Measurements from ENCODE around the gene RNU6-7. TPM values are rescaled to one million over a fixed set of nuclear protein-coding genes. Genes with fewer than 3 reads are reported as not detected.

Gene RNU6-7
- not detected in 2 replicates for total RNA-seq

DNA sequence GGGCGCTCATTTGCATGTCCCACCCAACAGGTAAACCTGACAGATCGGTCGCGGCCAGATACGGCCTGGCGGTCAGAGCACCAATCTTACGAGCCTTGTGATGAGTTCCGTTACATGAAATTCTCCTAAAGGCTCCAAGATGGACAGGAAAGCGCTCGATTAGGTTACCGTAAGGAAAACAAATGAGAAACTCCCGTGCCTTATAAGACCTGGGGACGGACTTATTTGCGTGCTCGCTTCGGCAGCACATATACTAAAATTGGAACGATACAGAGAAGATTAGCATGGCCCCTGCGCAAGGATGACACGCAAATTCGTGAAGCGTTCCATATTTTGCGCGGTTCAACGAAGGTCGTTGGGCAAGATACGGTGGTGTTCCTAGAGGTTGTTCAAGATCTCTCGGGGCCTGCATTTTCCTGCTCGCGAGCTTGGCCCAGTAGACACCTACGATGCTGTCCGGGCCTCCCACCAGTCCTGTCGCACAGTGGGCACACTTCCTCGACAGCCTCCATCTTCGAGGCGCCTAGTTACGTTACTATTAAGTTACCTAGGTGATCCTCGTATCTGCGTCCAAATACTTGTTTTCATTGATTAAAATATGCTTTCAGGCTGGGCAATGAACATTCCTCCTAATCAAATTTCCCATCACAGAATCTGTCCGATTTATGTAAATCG is at the start of gene RNU6-7:
RNU6-7 (plus strand) TSS at position 230 of the 675 bp plus-strand sequence.
- no peak for DNase-seq (ENCODE audit: extremely low read depth, low read depth, low spot score)

DNA sequence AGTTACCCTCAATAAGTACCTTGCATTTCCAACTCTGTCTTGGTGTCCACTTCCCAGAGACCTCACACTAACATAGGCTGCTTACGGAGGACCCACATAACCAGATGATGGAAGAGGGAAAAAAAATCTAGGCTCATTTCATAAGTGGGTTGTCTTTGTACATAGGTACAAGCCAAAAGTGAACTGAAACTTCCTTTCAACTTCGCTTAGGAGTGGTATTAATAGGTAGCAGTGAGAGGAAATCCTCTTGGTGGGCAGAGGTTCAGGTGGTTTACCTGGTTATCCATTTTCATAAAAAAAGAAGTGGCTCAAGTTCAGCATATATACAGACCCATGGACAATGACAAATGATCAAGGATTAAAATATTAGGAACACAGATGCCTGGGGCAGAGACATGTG is 35.8 kb upstream of the RNU6-7 start:
- no peak for DNase-seq (ENCODE audit: extremely low read depth, low read depth, low spot score)

DNA sequence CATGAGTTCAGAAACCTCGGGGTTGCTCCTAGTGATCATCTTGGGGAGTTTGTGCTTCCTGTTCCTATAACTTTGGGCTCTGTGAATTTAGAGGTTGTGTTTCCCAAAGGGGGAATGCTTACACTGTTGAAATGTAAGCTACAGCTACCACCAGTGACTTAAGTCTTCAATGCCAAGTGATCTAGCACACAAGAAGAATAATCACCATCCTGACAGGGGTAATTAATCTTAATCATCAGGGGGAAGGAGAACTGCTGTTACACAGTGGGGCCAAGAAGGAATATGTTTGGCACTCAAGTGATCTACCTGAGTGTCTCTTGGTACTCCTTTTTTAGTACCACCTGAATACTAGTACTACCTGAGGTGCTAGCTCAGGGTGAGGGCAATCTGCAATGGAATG is 34.9 kb upstream of the RNU6-7 start:
- DNase-seq (ENCODE audit: extremely low read depth, low read depth, low spot score): no peak

DNA sequence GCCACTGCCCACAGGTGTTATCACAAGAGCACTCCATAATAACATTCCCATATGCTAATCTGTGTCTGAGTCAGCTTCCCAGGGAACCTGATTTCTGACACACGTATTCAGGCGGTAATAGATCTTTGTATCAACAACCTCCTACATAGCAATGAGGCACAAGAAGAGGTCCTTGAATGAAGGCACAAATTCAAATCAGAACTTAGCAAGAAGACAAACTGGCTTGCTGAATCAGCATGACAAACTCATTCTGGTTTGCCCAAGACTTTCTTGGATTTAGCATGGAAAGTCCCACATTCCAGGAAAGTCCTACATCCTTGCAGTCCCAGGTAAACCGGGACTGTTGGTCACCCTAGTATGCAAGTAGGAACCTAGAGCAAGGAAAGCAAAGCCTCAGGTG is 33.9 kb upstream of the RNU6-7 start:
- no peak for DNase-seq (ENCODE audit: extremely low read depth, low read depth, low spot score)

DNA sequence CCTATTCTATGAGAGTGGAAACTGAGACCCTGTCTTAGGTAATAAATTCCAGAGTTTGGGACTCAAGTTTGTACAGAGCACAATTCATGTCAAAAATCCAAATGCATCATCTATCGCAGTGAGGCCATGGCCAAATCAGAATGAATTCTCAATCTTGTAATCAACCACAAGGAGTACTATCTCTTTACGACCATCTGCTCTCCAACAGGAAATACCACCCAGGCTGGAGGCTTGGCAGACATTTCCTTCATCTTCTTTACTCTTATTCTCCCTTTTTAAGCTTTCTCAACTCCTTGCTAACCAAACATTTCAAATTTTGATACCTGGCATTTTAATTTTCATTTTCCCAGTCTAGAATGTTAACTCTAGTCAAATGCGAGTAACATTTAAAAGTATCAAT is 32.7 kb upstream of the RNU6-7 start:
- DNase-seq (ENCODE audit: extremely low read depth, low read depth, low spot score): no peak

DNA sequence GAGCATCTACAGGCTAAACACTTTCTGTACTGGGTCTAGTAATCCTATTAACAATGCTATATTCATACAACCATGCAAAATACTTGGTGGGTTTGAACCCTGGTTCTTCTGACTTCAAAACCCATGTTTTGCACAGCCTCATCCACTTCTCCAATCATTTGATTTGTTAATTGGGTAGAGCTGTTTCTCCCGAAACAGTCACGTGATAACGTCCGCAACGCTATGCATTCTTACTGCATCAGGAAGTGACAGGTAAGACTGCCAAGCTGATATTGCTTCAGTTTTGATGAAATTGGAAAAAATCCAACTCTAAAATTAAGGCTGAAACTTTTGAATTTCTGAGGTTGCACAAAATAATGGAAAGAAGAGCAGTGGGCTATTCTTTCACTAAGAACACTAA is 30.4 kb upstream of the RNU6-7 start:
- no peak for DNase-seq (ENCODE audit: extremely low read depth, low read depth, low spot score)

DNA sequence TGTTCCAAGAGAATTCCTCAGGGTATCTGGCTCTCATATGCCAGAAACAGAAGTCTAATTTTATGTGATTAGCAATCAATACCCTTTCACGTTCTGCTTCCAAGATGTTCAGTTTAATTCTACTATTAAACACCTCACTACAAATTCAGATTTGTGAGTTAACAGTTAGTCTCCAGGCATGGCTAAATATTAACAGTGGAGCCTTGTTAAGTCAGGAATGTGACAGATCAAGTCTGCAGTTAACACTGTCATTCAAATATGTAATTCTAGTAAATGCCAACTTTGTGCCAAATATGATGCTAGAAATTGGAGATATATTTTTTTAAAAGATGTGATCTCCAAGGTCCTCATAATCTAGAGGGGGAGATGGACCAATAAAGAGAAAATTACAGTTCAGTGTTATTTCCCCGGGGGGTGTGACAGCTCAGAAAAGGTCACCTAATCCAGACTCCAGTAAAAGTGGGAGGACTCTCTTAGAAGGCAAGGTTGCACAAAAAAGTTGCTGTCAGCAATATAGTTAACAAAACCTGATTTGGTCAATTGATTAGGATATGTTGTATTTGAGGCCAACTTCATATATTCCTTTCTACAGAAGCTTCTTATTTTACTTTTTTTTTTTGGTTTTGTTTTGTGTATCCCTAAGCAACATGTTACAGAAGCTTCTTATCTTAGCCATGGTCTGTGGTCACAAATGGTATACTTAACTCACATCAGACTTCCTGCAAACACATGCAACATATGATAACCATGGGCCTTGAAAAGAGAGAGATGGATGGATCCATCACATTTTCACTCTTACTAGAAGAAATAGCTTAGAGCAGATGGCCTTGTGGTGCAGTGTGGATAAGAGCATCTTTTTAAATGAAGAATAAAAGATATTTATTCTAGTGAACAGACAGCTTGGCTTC is 18.4 kb upstream of the RNU6-7 start:
- DNase-seq (ENCODE audit: extremely low read depth, low read depth, low spot score): no peak

DNA sequence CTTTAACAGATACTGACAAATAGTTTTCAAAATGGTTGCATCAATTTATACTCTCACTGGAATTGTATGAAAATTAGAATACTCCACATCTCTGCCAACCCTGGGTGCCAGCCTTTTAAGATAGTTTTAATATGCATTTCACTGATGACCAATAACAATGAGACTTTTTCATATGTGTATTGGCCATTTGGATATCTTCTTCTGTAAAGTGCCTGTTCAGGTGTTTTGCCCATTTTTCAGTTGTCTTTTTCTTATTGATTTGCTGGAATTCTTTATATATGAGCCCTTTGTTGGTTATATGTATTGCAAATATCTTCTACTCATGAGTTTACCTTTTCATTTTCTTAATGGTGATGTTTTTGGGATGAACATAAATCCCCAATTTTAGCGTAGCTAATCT is 16.7 kb upstream of the RNU6-7 start:
- no peak for DNase-seq (ENCODE audit: extremely low read depth, low read depth, low spot score)

DNA sequence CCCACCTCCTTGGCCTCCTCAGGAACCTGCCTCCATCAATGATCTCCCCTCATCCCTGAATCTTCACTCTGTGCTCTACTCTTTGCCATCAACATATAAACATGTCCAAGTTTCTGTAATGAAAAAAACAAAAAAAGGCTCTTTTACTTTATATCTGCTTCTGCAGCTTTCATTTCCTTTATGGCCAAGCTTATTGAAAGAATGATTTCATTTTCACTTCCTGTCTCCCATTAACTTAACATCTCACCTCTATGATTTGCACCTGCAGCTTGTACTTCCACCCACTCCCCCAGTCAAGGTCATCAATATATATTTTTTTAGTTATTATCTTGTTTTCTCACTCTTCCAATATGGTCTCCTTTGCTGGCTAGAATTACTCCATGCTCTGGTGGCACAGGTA is 15.6 kb upstream of the RNU6-7 start:
- no peak for DNase-seq (ENCODE audit: extremely low read depth, low read depth, low spot score)

DNA sequence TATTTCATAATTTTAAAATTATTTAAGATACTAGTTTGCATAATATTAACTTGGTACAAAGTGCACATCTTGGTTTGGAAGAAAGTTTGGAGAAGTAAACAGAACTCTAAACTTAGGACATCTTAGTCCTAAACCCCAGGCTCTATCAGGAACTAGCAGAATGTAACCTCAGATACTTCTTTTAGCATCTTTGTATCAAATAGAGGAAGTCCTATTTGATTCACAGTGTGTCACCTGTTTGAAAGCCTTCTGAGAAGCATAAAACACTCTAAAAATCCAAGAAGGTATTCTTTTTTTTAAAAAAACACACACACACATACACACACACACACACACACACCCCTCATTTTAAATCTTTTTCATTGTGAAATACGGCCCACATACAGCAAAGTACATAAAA is 12.0 kb upstream of the RNU6-7 start:
- DNase-seq (ENCODE audit: extremely low read depth, low read depth, low spot score): no peak

DNA sequence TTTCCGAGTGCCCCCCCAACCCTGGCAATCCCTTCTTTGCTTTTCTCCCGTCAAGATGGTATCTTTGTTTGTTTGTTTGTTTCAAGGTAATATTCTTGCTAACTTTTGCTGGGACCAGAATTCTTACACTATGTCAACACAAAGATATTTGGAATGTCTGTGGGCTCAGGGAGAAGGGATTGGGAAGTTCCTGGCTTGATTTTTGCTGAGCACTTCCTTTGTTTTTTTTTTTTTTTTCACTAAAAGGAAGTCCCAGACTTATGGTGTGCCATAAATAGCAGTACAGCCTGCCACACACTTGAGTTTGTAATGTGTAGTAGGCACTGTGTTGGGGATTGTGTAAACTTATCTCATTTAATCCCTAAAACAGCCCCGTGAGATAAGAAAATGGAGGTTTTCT is 11.2 kb upstream of the RNU6-7 start:
- DNase-seq (ENCODE audit: extremely low read depth, low read depth, low spot score): no peak

DNA sequence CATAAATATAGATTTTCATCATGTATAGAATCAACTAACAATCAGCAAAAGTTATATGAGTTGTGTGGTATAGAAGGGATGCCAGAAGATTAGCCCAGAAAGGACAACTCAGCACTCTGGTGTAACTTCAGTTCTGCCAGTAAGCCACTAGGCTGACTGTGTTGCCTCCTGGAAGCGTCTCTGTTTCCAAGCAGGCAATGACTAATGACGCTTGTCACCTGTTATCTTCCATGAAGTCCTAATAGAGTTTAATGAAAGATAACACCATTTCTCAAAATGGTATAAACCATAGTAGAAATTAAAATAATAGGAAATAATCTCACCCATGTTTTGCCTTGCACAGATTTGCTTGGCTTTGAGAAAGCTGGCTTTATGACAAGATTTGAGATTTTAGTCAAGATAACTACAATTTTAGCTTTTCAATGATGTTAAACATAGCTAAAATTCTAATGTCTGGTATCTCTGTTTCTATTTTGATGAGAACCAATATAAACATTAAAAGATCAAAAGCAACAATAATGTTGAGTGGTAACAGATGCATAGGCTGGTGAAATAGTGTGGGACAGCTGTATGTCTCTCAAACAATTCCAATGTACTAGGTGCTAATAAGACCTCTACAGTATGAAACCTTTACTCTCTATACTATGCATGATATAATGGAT is 9.0 kb upstream of the RNU6-7 start:
- DNase-seq (ENCODE audit: extremely low read depth, low read depth, low spot score): no peak

DNA sequence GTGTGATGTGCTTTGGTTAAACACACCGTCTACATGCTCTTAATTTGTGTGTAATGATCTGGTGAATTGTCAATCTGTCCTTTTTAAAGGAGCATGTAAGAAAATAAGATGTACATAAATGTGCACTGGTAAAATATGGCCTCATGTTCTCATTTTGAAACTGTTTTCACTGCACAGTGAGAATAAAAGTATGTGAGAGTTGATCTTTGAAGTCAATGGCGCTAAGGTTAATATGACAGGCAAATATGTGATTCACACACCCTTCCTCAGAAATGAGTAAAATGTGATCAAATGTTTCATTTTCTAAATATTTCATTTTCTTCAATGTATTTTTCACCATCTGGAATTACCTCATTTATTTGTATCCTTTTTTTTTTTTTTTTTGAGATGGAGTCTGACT is 8.3 kb upstream of the RNU6-7 start:
- DNase-seq (ENCODE audit: extremely low read depth, low read depth, low spot score): no peak

DNA sequence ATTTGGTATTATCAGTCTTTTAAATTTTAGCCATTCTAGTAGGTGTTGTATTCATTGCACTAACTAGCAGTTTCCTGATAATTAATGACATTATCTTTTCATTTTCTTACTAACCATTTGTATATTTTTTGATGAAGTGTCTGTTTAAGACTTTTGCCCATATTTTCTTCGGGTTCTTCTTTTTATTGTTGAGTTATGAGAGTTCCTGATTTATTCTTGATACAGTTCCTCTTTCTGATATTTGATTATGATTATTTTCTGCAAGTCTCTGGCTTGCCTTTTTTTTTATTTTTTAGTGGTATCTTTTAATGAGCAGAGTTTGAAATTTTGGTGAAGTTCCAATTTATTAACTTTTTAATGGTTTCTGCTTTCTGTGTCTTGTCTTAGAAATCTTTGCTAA is 6.2 kb upstream of the RNU6-7 start:
- DNase-seq (ENCODE audit: extremely low read depth, low read depth, low spot score): no peak

DNA sequence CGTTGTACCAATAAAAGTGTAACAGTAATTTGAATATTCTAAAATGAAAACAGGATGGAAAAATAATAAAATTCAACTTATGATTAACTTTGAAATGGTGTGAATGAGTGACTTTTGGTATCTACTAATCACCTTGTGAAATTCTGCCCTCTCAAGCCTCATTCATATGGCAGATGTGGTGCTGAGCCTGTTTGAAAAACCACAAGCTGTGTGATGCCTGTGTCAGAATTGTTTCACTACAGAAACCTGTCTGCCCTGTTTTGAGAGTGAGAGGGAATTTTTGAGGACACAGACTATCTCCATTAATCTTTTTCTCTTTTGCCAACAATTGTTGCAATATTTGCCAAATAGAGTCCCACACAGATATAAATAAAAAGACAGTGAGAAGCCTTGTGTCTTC is 3.9 kb upstream of the RNU6-7 start:
- no peak for DNase-seq (ENCODE audit: extremely low read depth, low read depth, low spot score)

DNA sequence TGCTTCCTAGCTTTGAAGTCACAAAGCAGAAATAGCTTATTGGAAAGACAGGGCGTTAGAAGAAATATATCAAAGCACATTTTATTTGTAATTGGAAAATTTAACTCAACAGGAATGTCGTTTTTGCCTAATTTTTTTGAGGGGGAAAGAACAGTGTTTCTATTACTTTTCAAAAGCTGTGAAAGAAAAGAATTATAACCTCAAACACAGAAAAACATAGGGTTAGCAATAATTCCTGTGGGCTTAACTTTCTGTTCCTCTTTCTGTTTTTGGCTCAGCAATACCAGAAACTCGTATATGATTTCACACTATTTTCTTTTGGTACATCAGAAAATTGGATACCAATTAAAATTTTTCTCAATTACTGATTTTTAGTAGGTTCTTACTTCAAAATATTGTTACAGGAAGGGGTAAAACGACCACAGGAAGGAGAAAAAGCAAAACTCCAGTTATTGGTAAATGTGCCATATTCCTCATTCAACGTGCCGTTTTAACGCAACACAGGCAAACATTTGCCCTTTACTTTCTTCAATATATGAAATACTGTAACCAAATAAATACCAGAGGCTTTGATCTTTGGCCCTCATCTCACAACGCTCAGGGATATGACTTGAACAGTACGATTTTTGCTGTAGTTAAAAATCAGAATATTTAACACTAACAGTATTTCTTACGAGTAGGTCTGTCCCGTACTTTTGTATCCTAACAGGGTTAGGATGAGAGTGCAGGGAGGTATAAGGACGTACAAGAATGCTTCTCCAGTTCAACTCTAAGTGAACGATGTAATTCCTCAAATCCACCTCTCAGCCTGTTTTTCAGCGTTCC is 1.3 kb upstream of the RNU6-7 start:
- DNase-seq (ENCODE audit: extremely low read depth, low read depth, low spot score): no peak

DNA sequence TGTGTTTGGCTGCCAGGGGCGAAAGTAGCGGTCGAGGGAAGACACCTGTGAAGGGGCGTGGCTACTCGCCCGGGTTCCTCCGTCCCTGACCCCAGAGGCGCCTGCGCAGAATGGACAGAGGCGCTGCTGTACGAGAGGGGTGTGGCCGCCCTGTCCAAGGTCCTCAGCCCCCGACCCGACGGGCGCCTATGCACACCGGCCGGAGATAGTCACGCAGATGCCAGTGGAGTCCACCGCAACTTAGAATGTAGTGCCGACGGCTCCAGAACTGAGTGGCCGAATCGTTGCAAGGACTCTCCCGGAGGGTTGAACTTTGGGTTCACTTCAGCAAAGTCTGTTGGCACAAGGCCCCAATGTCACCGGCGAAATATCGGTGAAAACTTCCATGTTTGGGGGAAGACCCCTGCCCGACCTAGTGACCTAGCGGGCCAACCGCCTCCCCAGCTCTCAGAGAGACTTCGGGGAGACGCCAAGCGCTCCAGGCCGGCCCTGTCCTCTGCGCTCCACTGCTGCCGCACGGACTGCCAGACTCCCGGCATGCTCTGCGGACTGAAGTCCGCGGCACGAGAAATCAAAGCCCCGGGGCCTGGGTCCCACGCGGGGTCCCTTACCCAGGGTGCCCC is 541 bp upstream of the RNU6-7 start:
- DNase-seq (ENCODE audit: extremely low read depth, low read depth, low spot score): no peak

DNA sequence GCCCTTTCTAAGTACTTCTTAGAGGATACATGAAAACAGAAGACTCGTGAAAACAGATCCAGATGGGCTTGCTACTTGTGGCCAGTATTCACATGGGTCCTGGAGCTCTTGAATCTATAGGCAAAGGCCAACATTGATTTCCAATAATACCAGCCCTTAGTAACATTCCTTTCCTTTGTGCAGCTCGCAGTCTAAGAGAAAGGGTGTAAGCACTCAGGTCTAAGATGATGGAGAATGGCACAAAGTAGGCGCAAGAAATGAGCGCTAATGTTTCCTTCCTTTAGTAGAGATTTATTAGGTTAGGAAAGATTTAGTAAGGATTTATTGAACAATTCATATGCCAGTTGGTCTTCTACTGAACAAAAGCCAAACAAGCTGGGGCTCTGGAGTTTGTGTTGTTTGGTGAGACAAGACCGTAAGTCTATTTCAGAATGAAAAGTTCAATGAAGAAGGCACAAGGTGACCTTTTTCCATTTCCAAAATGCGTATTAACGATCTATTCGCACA is 699 bp downstream of the RNU6-7 start:
- no peak for DNase-seq (ENCODE audit: extremely low read depth, low read depth, low spot score)

DNA sequence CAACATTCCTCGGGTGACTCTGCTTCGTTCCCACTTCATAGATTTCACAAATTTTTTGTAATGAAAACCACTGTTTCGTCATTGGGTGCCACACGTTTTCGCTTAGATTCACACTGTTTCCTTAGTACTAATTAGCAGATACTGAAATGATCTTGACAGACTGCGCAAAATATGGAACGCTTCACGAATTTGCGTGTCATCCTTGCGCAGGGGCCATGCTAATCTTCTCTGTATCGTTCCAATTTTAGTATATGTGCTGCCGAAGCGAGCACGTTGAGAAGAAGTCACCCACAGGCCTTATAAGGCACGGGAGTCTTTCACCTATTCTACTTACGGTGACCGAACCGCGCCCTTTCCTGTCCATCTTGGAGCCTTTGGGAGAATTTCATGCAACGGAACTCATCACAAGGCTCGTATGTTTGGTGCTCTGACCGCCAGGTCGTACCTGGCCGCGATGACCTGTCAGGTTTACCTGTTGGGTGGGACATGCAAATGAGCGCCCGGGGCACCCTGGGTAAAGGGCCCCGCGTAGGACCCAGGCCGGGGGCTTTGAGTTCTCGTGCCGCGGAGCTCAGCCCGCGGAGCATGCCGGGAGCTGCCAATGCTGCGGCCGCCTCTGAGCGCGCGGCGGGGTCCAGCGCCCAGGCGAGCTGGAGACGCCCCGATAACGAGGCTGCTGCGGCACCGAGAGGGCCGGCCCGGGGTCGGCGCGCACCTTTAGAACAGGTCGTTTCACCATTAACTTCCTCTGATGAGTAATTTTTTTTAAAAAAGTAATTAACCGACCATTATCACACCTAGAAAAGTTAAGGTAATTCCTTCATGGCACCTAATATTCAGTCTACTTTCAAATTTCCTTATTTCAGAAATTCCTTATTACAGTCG is 1.4 kb downstream of the RNU6-7 start, which contains the start of gene RNU6-8:
RNU6-8 (minus strand) TSS at position 272 of the 885 bp plus-strand sequence.
- peak; percentile 42 for DNase-seq (ENCODE audit: extremely low read depth, low read depth, low spot score)

Measured in glomerular endothelial cell (primary cell).